BJ (cell line): ENCODE results near the gene TNFRSF1B. TPM values are rescaled to one million over a fixed set of nuclear protein-coding genes. Genes with fewer than 3 reads are reported as not detected.

ENCODE experiments used
- CTCF ChIA-PET: fragments of 350-600 bp; formaldehyde crosslinking; extraction: SDS; loops from one replicate; lab custom pipeline; 2021; ENCODE audit warnings: antibody characterized with exemption, inconsistent platforms; lab: Yijun Ruan, JAX
- POLR2A ChIA-PET: fragments of 300-600 bp; sonication (Branson Sonifier 250); formaldehyde crosslinking; extraction: SDS; loops from one replicate; lab custom pipeline; 2021; ENCODE audit warnings: antibody characterized with exemption; lab: Charles Lee
- DNase-seq: peaks from one replicate; pipeline ENCODE4 v3.0.0-alpha.2; 2011; ENCODE audit warnings: low read depth
- H3K27me3 ChIP-seq: 2 replicates; pipeline ENCODE4 v1.6.0; 2011; ENCODE audit warnings: low read length; ENCODE audit not compliant: control insufficient read depth, insufficient read depth
- H3K36me3 ChIP-seq: 2 replicates; pipeline ENCODE4 v1.5.1; 2011; ENCODE audit warnings: low read length; ENCODE audit not compliant: control insufficient read depth, insufficient read depth
- H3K4me3 ChIP-seq: 2 replicates; pipeline ENCODE4 v1.5.1; 2011; ENCODE audit warnings: low read depth, mild to moderate bottlenecking, control low read depth, low read length
- CTCF ChIP-seq: IDR thresholded peaks from 2 replicates; pipeline ENCODE4 v1.5.1; 2011; ENCODE audit warnings: low read depth, mild to moderate bottlenecking, control low read depth, inconsistent platforms, low read length, moderate library complexity; ENCODE audit not compliant: insufficient read depth
- polyA plus RNA-seq: library from polyadenylated mRNA; depleted of rRNA; stranded (reverse); fragments of >200 nt; gene quantifications from 2 replicates; pipeline ENCODE4 v1.2.3, GENCODE V29; 2011

TNFRSF1B gene
- polyA plus RNA-seq, 1 experiment: 0.60 TPM

GRCh38 chr1:12204140-12204539 lies 37.3 kb downstream of the TNFRSF1B start:
- TF ChIP-seq CTCF: no peak
- Histone ChIP-seq H3K27me3 (no peaks in the 10 kb centered on the region), H3K36me3 (no peaks in the 10 kb centered on the region), H3K4me3 (no peak overlapping the region)
- ChIA-PET POLR2A (no interaction called here), CTCF (interaction anchor here (16.6 kb wide), 1 partner anchor 83 kb away, joined by 359 read pairs; no protein-coding TSS in a partner anchor)
- no peak for DNase-seq

GRCh38 chr1:12204754-12205658 lies 38.2 kb downstream of the TNFRSF1B start:
- CTCF ChIA-PET: interaction anchor here (0.5 to 16.6 kb wide), 3 partner anchors 48 to 1109 kb away, joined by 3 to 359 read pairs (median 4); no protein-coding TSS in a partner anchor
- no peak for TF ChIP-seq CTCF
- no peaks in the 10 kb centered on the region for H3K27me3 ChIP-seq
- no peak overlapping the region for H3K4me3 ChIP-seq
- POLR2A ChIA-PET: no interaction called here
- H3K36me3 ChIP-seq: no peaks in the 10 kb centered on the region
- no peak for DNase-seq

GRCh38 chr1:12206238-12206637 lies 39.4 kb downstream of the TNFRSF1B start:
- POLR2A ChIA-PET: no interaction called here
- no peak for DNase-seq
- CTCF ChIA-PET: interaction anchor here (16.6 kb wide), 1 partner anchor 85 kb away, joined by 359 read pairs; no protein-coding TSS in a partner anchor
- Histone ChIP-seq H3K4me3 (no peak overlapping the region), H3K27me3 (no peaks in the 10 kb centered on the region), H3K36me3 (no peaks in the 10 kb centered on the region)
- no peak for TF ChIP-seq CTCF

GRCh38 chr1:12206792-12207424 lies 40.1 kb downstream of the TNFRSF1B start:
- H3K27me3 ChIP-seq: no peaks in the 10 kb centered on the region
- POLR2A ChIA-PET: no interaction called here
- TF ChIP-seq CTCF: no peak
- no peak overlapping the region for H3K4me3 ChIP-seq
- CTCF ChIA-PET: interaction anchor here (0.6 to 16.6 kb wide), 6 partner anchors 9 to 202 kb away, joined by 3 to 359 read pairs (median 3); no protein-coding TSS in a partner anchor
- no peak for DNase-seq
- H3K36me3 ChIP-seq: no peaks in the 10 kb centered on the region

- H3K27me3 ChIP-seq: no peaks in the 10 kb centered on the region; the same call in 1 of the 2 replicates
- no peak for TF ChIP-seq CTCF
- DNase-seq: no peak
- ChIA-PET POLR2A (no interaction called here), CTCF (interaction anchor here (0.7 to 16.6 kb wide), 12 partner anchors 8 to 87 kb away, joined by 3 to 359 read pairs (median 4); no protein-coding TSS in a partner anchor)
- H3K36me3 ChIP-seq: no peaks in the 10 kb centered on the region
- no peak overlapping the region for H3K4me3 ChIP-seq
Observed at GRCh38 chr1:12208271-12208670, 41.5 kb downstream of the TNFRSF1B start.
